H1 (cell line): ENCODE measurements around the gene FNIP2. TPM values are rescaled to one million over a fixed set of nuclear protein-coding genes. Genes with fewer than 3 reads are reported as not detected.

ENCODE experiments used
- ASH2L ChIP-seq: fragments of 200-600, 300-600 bp; sonication (generic); IDR thresholded peaks from one replicate; pipeline ENCODE4 v1.7.1; 2017; ENCODE audit warnings: low read length
- CBX8 ChIP-seq: fragments of 300-800, 300-1000 bp; sonication (generic); IDR thresholded peaks from 2 replicates; pipeline ENCODE4 v1.7.1; 2016; ENCODE audit warnings: low read depth, low read length, borderline replicate concordance
- CHD1 ChIP-seq: IDR thresholded peaks from 2 replicates; pipeline ENCODE4 v1.6.1; 2012; ENCODE audit warnings: low read depth, low read length, improper control_type of control experiment
- EP300 ChIP-seq, 2 experiments: IDR thresholded peaks; 1 replicate in 1 of 2; 2 replicates in 1 of 2; pipeline ENCODE4 v1.6.1; 2011 to 2012; ENCODE audit warnings: low read depth in 2 of 2, low read length in 2 of 2, mild to moderate bottlenecking in 2 of 2, borderline replicate concordance in 1 of 2, inconsistent platforms in 1 of 2, moderate library complexity in 1 of 2
- RXRA ChIP-seq: IDR thresholded peaks from 2 replicates; pipeline ENCODE4 v1.6.1; 2011; ENCODE audit warnings: low read depth, mild to moderate bottlenecking, low read length, moderate library complexity; ENCODE audit not compliant: insufficient read depth
- SP2 ChIP-seq: IDR thresholded peaks from 2 replicates; pipeline ENCODE4 v1.6.1; 2012; ENCODE audit warnings: mild to moderate bottlenecking, low read length, inconsistent platforms
- TBP ChIP-seq: IDR thresholded peaks from 2 replicates; pipeline ENCODE4 v1.6.1; 2011; ENCODE audit warnings: low read depth, low read length, improper control_type of control experiment
- TCF12 ChIP-seq: IDR thresholded peaks from 2 replicates; pipeline ENCODE4 v1.6.1; 2011; ENCODE audit warnings: low read depth, mild to moderate bottlenecking, low read length
- polyA plus RNA-seq, 7 experiments: library from polyadenylated mRNA; depleted of rRNA in 3 of 7; stranded (reverse) in 5 of 7; unstranded in 2 of 7; fragments of >200 nt in 5 of 7; fragments of 200-250 nt in 2 of 7; gene quantifications; 1 replicate in 5 of 7; 2 replicates in 1 of 7; 4 replicates in 1 of 7; pipeline versions ENCODE4 v1.2.1 to v1.2.3, GENCODE V29; 2011 to 2013; ENCODE audit warnings: missing spikeins in 2 of 7, mixed read lengths in 2 of 7
- total RNA-seq: library from RNA; stranded (reverse); fragmentation: NEBNext Ultra II Directional; extraction: Animal tissue kit (Norgen Biotek cat#: 25700); gene quantifications from 2 replicates; pipeline ENCODE4 v1.2.1, GENCODE V29; 2021
- TF ChIP-seq, protein P1 (sequence below): IDR thresholded peaks from 2 replicates; pipeline ENCODE4 v1.6.1; 2012; ENCODE audit warnings: low read length, inconsistent platforms

The FNIP2 gene
- total and polyA plus RNA-seq, 2 of the 8 experiments (the other 6 are each of a cell fraction or from before 2014, with no cell fraction given), result 4.0 to 13.0 TPM

- TF ChIP-seq, protein P1, sequence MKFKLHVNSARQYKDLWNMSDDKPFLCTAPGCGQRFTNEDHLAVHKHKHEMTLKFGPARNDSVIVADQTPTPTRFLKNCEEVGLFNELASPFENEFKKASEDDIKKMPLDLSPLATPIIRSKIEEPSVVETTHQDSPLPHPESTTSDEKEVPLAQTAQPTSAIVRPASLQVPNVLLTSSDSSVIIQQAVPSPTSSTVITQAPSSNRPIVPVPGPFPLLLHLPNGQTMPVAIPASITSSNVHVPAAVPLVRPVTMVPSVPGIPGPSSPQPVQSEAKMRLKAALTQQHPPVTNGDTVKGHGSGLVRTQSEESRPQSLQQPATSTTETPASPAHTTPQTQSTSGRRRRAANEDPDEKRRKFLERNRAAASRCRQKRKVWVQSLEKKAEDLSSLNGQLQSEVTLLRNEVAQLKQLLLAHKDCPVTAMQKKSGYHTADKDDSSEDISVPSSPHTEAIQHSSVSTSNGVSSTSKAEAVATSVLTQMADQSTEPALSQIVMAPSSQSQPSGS, result no peak
- TF ChIP-seq SP2, result no peak
- TF ChIP-seq CHD1, result no peak
- peak; percentile 72; the same call in 1 of the 2 replicates for TF ChIP-seq TBP
- no peak for TF ChIP-seq RXRA
- 0 out of 2 replicates have a peak, but pooled peaks have one; percentile 7 for TF ChIP-seq TCF12
- no peak for TF ChIP-seq EP300 (IDR thresholded peaks at IDR 0.05; ENCODE audit: borderline replicate concordance in 1 of 2, low read depth in 2 of 2, low read length in 2 of 2)
- peak; percentile 98 for TF ChIP-seq ASH2L
- TF ChIP-seq CBX8, result no peak
These were observed 45.7 kb upstream of the FNIP2 start, which contains the start of gene PPID (continued) for GRCh38 chr4:158722917-158723793.
